Kidney (tissue), 14 donors: Measurements from ENCODE around the gene MORN1. TPM values are rescaled to one million over a fixed set of nuclear protein-coding genes. Genes with fewer than 3 reads are reported as not detected.

Experiments used
- DNase-seq, 5 donors: peaks; one replicate each; pipeline ENCODE4 v3.0.0-alpha.2; 2013 to 2020
- FAIRE-seq: peaks from 2 replicates; lab custom pipeline; 2012; peaks lifted over from hg19 to GRCh38; lab: Jason Lieb, UNC
- H3K27ac ChIP-seq, 2 donors: one replicate each; pipeline ENCODE4 v1.7.0; 2013; ENCODE audit warnings: low read depth in 2 of 2, low read length in 2 of 2, inconsistent platforms in 1 of 2
- H3K27me3 ChIP-seq: one replicate; pipeline ENCODE4 v1.7.1; 2013; ENCODE audit warnings: low read length, inconsistent platforms; ENCODE audit not compliant: control insufficient read depth, insufficient read depth
- H3K36me3 ChIP-seq, 3 donors: one replicate each; pipeline versions ENCODE4 v1.7.0 to v1.7.1; 2013; ENCODE audit warnings: low read length in 3 of 3, control low read depth in 1 of 3, inconsistent platforms in 1 of 3; ENCODE audit not compliant: insufficient read depth in 3 of 3, control insufficient read depth in 2 of 3
- H3K4me1 ChIP-seq, 3 donors: one replicate each; pipeline versions ENCODE4 v1.7.0 to v1.7.1; 2013; ENCODE audit warnings: low read length in 3 of 3, inconsistent platforms in 1 of 3, low read depth in 1 of 3; ENCODE audit not compliant: control insufficient read depth in 2 of 3, insufficient read depth in 2 of 3
- H3K4me3 ChIP-seq, 3 donors: one replicate each; pipeline versions ENCODE4 v1.7.0 to v1.8.1; 2013; ENCODE audit warnings: low read length in 3 of 3, control low read depth in 1 of 3, inconsistent platforms in 1 of 3
- H3K9ac ChIP-seq, 3 donors: one replicate each; pipeline versions ENCODE4 v1.7.0 to v1.7.1; 2013; ENCODE audit warnings: low read length in 3 of 3, control low read depth in 1 of 3, inconsistent platforms in 1 of 3
- H3K9me3 ChIP-seq, 3 donors: one replicate each; pipeline versions ENCODE4 v1.7.0 to v1.7.1; 2013; ENCODE audit warnings: low read length in 3 of 3, control low read depth in 1 of 3, inconsistent platforms in 1 of 3; ENCODE audit not compliant: control insufficient read depth in 2 of 3, insufficient read depth in 1 of 3
- CTCF ChIP-seq: IDR thresholded peaks from 3 replicates; pipeline ENCODE4 v1.5.1; 2012; ENCODE audit warnings: mild to moderate bottlenecking, moderate library complexity, borderline replicate concordance; ENCODE audit not compliant: insufficient read depth; ENCODE audit errors: extremely low read depth
- intact Hi-C: fragments of 100-400 bp; cut with DNase I; formaldehyde crosslinking; loops from one replicate; pipeline ENCODE4 v1.11.1; 2022
- polyA plus RNA-seq: library from polyadenylated mRNA; stranded (reverse); fragments of 350-450 nt; fragmentation: Illumina TruSeq; extraction: RNeasy Lipid Tissue Mini Kit (QIAGEN cat#74804); gene quantifications from one replicate; pipeline ENCODE4 v1.2.3, GENCODE V29; 2014; ENCODE audit warnings: low read depth, low replicate concordance; ENCODE audit not compliant: insufficient read depth
- total RNA-seq: library from RNA; stranded (reverse); fragmentation: NEBNext Ultra II Directional; extraction: Animal tissue kit (Norgen Biotek cat#: 25700); gene quantifications from one replicate; pipeline ENCODE4 v1.2.1, GENCODE V29; 2021
- donor health status: control.
- donor health status: control.
- donor health status: control.
- donor health status: control.
- donor health status: control.
- donor health status: DM: yes; HTN: yes; CAD: no.
- donor health status: Normal renal cell carcinoma (clear cell type).

MORN1 gene
- total and polyA plus RNA-seq, 2 donors from 2014 or later: 9.0 to 24.7 TPM

- no peaks in the 10 kb centered on the region for H3K9me3 ChIP-seq
- FAIRE-seq (no peak), DNase-seq (peak in 1 of 5 donors; percentile 46)
- no peak overlapping the region for H3K4me3 ChIP-seq
- intact Hi-C loops: no loop called here
- TF ChIP-seq CTCF: no peak
- no peak overlapping the region for H3K27ac ChIP-seq
- peaks cover 0 to 13% (median under 1%) of the 10 kb centered on the region in 3 donors for H3K4me1 ChIP-seq
- H3K27me3 ChIP-seq: no peaks in the 10 kb centered on the region
- H3K9ac ChIP-seq: no peak overlapping the region
- H3K36me3 ChIP-seq: no peaks in the 10 kb centered on the region
Measured at GRCh38 chr1:2284932-2285331, 106.4 kb downstream of the MORN1 start.

GRCh38 chr1:2283991-2284895 is 107.1 kb downstream of the MORN1 start:
- H3K9me3 ChIP-seq: no peaks in the 10 kb centered on the region
- FAIRE-seq (no peak), DNase-seq (peak in 4 of 5 donors; percentile 26 to 65 (median 46))
- peaks cover 0 to 14% (median 6%) of the 10 kb centered on the region in 3 donors for H3K4me1 ChIP-seq
- no peaks in the 10 kb centered on the region for H3K27me3 ChIP-seq
- H3K9ac ChIP-seq: no peak overlapping the region
- intact Hi-C loops: no loop called here
- TF ChIP-seq CTCF: no peak
- H3K36me3 ChIP-seq: no peaks in the 10 kb centered on the region
- peak overlapping the region in 1 of 2 donors; percentile 22 for H3K27ac ChIP-seq
- no peak overlapping the region for H3K4me3 ChIP-seq

GRCh38 chr1:2283371-2283990 is 107.9 kb downstream of the MORN1 start:
- TF ChIP-seq CTCF: no peak
- no peaks in the 10 kb centered on the region for H3K9me3 ChIP-seq
- H3K36me3 ChIP-seq: no peaks in the 10 kb centered on the region
- peaks cover 0 to 22% (median 8%) of the 10 kb centered on the region in 3 donors for H3K4me1 ChIP-seq
- DNase-seq (peak in 2 of 5 donors; percentile 38 to 57), FAIRE-seq (no peak)
- no peaks in the 10 kb centered on the region for H3K27me3 ChIP-seq
- no peak overlapping the region for H3K9ac ChIP-seq
- intact Hi-C loops: no loop called here
- no peak overlapping the region for H3K27ac ChIP-seq
- no peak overlapping the region for H3K4me3 ChIP-seq
